ENCODE data around the gene CENPA. TPM values are rescaled to one million over a fixed set of nuclear protein-coding genes. Genes with fewer than 3 reads are reported as not detected.

The CENPA gene
- total and polyA plus RNA-seq, 5 experiments from 2014 or later: 0.27 to 0.44 TPM; not detected in 3

DNA sequence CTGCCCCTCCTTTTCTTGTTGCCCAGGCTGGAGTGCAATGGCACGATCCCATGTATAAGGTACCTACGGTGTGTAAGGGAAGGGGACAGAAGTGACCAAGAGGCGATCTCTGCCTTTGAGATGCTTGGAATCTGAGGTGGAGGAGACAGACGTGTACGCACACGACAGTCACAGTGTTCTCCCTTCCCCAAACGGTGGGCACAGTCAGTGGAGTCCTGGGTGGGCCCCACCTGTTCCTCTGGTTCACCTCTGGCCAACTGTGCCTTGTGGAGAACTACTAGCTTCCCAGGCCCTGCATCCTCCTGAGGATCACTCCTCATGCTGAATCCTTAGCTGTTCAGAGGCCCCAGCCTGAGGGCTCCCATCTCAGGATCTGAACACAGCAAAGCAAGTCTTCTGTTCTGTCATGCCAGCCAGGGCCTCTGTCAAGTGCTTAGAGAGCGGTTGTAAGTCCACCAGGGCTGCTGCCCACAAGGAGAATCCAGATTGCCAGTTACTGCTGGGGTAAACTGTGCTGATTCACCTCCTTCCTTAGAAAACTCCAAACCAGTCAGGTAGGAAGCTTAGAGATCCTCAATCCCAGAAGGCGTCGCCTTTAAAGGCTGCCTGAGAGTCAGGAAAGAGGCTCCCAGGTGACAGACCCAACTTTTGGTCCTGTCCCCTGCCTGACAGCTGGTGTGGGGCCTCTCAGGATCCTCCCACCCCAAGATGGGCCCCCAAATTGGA is 20.2 kb upstream of the CENPA start:
- ATAC-seq: no peak
- H3K9me3 Mint-ChIP-seq: peaks cover 0 to 1% (median 0%) of the 10 kb centered on the region in 9 donors
- peaks cover 0 to 3% (median 0%) of the 10 kb centered on the region in 3 donors for H3K36me3 Mint-ChIP-seq
- H3K27me3 Mint-ChIP-seq: no peaks in the 10 kb centered on the region
- peak overlapping the region; percentile 76 to 98 (median 95) for H3K4me3 Mint-ChIP-seq
- H3K4me1 Mint-ChIP-seq: peaks cover 19 to 66% (median 53%) of the 10 kb centered on the region in 4 donors
- POLR2A ChIA-PET: no interaction called here
- no peak for DNase-seq
- peak overlapping the region in 9 of 10 donors; percentile 87 to 97 (median 93) for H3K27ac Mint-ChIP-seq

DNA sequence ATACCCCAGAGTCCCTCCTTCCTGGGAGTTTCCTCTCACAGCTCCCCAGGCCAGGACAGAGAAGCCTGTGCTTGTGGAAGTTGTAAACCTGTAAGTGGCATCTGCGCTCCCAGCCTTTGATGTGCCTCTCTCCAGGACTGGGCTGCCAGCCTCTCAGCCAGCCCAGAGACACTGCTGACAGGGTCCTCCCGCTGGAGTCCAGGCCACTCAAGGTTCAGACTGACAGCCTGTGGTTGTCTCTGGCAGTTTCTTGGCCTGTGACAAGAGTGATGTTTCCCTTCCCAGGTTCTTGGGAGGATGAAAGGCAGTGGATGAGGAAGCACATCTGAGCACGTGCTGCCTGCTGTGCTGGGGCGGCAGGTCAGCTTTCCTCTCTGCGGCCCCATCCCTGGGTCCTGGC is 18.7 kb upstream of the CENPA start:
- POLR2A ChIA-PET: no interaction called here
- DNase-seq (no peak), ATAC-seq (no peak)
- Mint-ChIP-seq H3K4me1 (peaks cover 26 to 80% (median 65%) of the 10 kb centered on the region in 4 donors), H3K4me3 (peak overlapping the region in 5 of 10 donors; percentile 3 to 62 (median 34)), H3K36me3 (peaks cover 0 to 3% (median 0%) of the 10 kb centered on the region in 3 donors), H3K9me3 (peaks cover 0 to 1% (median 0%) of the 10 kb centered on the region in 9 donors), H3K27me3 (no peaks in the 10 kb centered on the region), H3K27ac (peak overlapping the region in 9 of 10 donors; percentile 18 to 92 (median 73))

DNA sequence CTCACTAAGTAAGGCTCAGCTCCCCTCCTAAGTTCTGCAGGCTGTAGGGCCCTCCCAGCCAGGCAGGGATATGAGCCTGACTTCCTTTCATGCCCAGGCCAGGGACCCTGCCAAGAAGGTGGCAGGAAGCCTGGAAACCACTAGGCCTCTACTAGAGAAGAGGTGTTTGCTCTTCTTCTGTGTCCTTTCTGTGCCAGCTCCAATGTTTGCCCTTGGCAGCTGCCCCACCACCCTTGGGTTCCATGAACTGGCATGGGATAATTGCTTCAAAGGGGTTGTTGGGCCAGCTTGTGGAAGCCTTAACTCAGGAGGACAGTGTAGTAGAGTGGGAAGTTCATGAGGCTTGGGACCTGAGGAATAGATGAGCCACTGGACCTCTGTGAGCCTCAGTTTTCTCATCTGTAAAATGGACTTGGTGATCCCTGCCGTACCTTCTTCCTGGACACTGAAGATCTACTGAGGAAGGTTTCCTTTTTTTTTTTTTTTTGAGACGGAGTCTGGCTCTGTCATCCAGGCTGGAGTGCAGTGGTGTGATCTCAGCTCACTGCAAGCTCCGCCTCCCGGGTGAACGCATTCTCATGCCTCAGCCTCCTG is 17.9 kb upstream of the CENPA start:
- POLR2A ChIA-PET: no interaction called here
- peaks cover 31 to 88% (median 73%) of the 10 kb centered on the region in 4 donors for H3K4me1 Mint-ChIP-seq
- H3K36me3 Mint-ChIP-seq: peaks cover 0 to 5% (median 0%) of the 10 kb centered on the region in 3 donors
- peak overlapping the region in 4 of 10 donors; percentile 14 to 24 (median 20) for H3K27ac Mint-ChIP-seq
- no peak overlapping the region for H3K4me3 Mint-ChIP-seq
- no peak for ATAC-seq
- H3K9me3 Mint-ChIP-seq: peaks cover 0 to 1% (median 0%) of the 10 kb centered on the region in 9 donors
- no peaks in the 10 kb centered on the region for H3K27me3 Mint-ChIP-seq
- no peak for DNase-seq

DNA sequence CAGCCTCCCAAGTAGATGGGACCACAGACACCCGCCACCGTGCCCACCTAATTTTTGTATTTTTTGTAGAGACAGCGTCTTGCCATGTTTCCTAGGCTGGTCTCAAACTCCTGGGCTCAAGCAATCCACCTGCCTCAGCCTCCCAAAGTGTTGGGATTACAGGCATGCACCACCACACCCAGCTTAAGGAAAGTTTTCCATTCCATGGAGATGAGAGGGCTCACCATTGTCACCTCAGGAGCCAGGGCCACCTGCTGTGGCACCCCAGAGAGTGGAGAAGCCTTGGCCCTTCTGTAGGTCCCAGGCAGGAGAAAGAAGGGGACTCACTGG is 17.1 kb upstream of the CENPA start:
- H3K36me3 Mint-ChIP-seq: peaks cover 0 to 5% (median 0%) of the 10 kb centered on the region in 3 donors
- DNase-seq: no peak
- H3K4me3 Mint-ChIP-seq: peak overlapping the region in 2 of 10 donors; percentile 15 to 23
- no peaks in the 10 kb centered on the region for H3K27me3 Mint-ChIP-seq
- peak overlapping the region in 7 of 10 donors; percentile 3 to 86 (median 63) for H3K27ac Mint-ChIP-seq
- peaks cover 31 to 83% (median 71%) of the 10 kb centered on the region in 4 donors for H3K4me1 Mint-ChIP-seq
- H3K9me3 Mint-ChIP-seq: peaks cover 0 to 1% (median 0%) of the 10 kb centered on the region in 9 donors
- no peak for ATAC-seq
- POLR2A ChIA-PET: interaction anchor here (1.0 kb wide), 1 partner anchor 17 kb away, joined by 4 read pairs; the partner anchor contains the start of gene CENPA

DNA sequence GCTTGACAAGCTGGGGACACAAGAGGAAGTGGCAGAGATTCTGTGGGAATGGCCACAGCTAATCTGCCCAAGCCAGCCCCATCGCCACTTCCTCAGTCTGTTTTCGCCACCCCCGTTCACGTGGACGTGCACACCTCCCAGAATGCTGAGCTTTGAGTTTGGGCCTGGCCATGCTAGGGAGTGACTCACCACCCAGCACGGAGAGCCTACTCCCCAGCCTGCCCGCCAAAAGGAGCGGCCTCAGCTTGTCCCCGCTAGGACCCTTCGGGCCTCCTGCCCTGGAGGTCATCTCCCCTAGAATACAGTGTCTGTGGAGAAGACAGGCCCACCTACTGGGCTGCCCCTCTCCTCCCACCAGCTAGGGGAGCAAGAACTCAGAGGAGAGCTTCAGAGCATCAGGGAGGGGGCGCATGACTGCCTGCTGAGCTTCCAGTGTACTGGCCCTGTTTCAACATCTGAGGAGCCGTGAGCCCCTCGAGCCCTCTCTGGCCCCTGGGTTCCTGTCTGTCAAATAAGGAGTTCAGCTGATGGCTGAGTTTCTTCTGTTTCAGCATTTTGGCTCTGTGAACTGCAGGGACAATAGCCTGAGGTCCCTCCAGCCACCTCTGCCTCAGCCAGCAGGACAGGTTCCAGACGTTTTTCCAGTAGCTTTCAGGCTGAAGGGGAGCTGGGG is 16.6 kb upstream of the CENPA start:
- Mint-ChIP-seq H3K36me3 (peaks cover 0 to 9% (median 0%) of the 10 kb centered on the region in 3 donors), H3K4me3 (peak overlapping the region in 3 of 10 donors; percentile 15 to 30 (median 24)), H3K4me1 (peaks cover 30 to 84% (median 71%) of the 10 kb centered on the region in 4 donors), H3K9me3 (peaks cover 0 to 1% (median 0%) of the 10 kb centered on the region in 9 donors), H3K27ac (peak overlapping the region in 9 of 10 donors; percentile 3 to 66 (median 53)), H3K27me3 (no peaks in the 10 kb centered on the region)
- POLR2A ChIA-PET: interaction anchor here (1.0 kb wide), 1 partner anchor 16 kb away, joined by 4 read pairs; the partner anchor contains the start of gene CENPA
- ATAC-seq (no peak), DNase-seq (no peak)

- DNase-seq (peak in 3 of 10 donors; percentile 17 to 32 (median 27)), ATAC-seq (peak in 1 of 2 donors; percentile 34)
- POLR2A ChIA-PET: no interaction called here
- Mint-ChIP-seq H3K4me3 (peak overlapping the region in 1 of 10 donors; percentile 20), H3K36me3 (peaks cover 0 to 22% (median 2%) of the 10 kb centered on the region in 3 donors), H3K27ac (peak overlapping the region; percentile 53 to 95 (median 90)), H3K27me3 (no peaks in the 10 kb centered on the region), H3K9me3 (no peaks in the 10 kb centered on the region), H3K4me1 (peaks cover 24 to 71% (median 54%) of the 10 kb centered on the region in 4 donors)
Measured at GRCh38 chr2:26770986-26771586, 14.8 kb upstream of the CENPA start.

- peaks cover 29 to 65% (median 48%) of the 10 kb centered on the region in 4 donors for H3K4me1 Mint-ChIP-seq
- POLR2A ChIA-PET: interaction anchor here (0.8 to 1.5 kb wide), 4 partner anchors 9 to 14 kb away, joined by 3 to 9 read pairs (median 5); partner anchors contain the start of genes CENPA and SLC35F6
- peak overlapping the region; percentile 86 to 98 (median 92) for H3K27ac Mint-ChIP-seq
- DNase-seq (peak in 8 of 10 donors; percentile 19 to 73 (median 56)), ATAC-seq (peak; percentile 83 to 90)
- H3K27me3 Mint-ChIP-seq: no peaks in the 10 kb centered on the region
- H3K9me3 Mint-ChIP-seq: no peaks in the 10 kb centered on the region
- H3K4me3 Mint-ChIP-seq: peak overlapping the region; percentile 16 to 74 (median 64)
- H3K36me3 Mint-ChIP-seq: peaks cover 0 to 33% (median 4%) of the 10 kb centered on the region in 3 donors
Measured at GRCh38 chr2:26772064-26773001, 13.5 kb upstream of the CENPA start.

DNA sequence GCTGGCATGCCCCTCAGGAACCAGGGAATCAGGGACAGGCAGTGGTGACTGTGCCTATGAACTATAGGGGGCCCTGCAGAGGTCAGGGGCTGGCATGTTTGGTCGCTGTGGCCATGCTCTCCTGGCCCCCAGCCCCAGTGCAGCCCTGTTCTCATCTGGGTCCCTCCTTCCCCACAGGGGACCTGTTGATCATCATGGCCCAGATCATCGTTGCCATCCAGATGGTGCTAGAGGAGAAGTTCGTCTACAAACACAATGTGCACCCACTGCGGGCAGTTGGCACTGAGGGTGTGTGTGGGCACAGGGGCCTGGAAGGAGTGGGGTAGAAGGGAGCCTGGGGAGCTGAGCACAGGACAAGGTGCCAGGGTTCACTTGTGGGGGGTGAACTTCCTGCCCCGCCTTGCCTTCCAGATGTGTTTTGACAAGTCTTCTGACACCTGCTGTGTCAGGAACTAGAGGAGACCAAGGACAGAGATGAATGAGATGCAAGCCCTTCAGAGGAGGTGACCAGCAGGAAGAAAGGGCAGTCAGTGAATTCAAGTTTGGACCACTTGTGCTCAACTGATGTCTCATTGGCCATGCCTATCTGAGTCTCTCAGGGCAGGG is 9.6 kb upstream of the CENPA start:
- POLR2A ChIA-PET: no interaction called here
- H3K4me1 Mint-ChIP-seq: peaks cover 17 to 32% (median 19%) of the 10 kb centered on the region in 4 donors
- H3K4me3 Mint-ChIP-seq: no peak overlapping the region
- no peaks in the 10 kb centered on the region for H3K27me3 Mint-ChIP-seq
- no peak for DNase-seq
- peak overlapping the region in 8 of 10 donors; percentile 13 to 90 (median 47) for H3K27ac Mint-ChIP-seq
- ATAC-seq: no peak
- H3K9me3 Mint-ChIP-seq: no peaks in the 10 kb centered on the region
- H3K36me3 Mint-ChIP-seq: peaks cover 0 to 62% (median 16%) of the 10 kb centered on the region in 3 donors

- H3K9me3 Mint-ChIP-seq: no peaks in the 10 kb centered on the region
- H3K27me3 Mint-ChIP-seq: no peaks in the 10 kb centered on the region
- H3K4me1 Mint-ChIP-seq: peaks cover 0 to 14% (median 4%) of the 10 kb centered on the region in 4 donors
- POLR2A ChIA-PET: no interaction called here
- peak overlapping the region in 1 of 10 donors; percentile 76 for H3K27ac Mint-ChIP-seq
- DNase-seq: no peak
- no peak for ATAC-seq
- H3K36me3 Mint-ChIP-seq: peaks cover 0 to 64% (median 19%) of the 10 kb centered on the region in 3 donors
- no peak overlapping the region for H3K4me3 Mint-ChIP-seq
Measured at GRCh38 chr2:26778098-26778497, 7.8 kb upstream of the CENPA start.

DNA sequence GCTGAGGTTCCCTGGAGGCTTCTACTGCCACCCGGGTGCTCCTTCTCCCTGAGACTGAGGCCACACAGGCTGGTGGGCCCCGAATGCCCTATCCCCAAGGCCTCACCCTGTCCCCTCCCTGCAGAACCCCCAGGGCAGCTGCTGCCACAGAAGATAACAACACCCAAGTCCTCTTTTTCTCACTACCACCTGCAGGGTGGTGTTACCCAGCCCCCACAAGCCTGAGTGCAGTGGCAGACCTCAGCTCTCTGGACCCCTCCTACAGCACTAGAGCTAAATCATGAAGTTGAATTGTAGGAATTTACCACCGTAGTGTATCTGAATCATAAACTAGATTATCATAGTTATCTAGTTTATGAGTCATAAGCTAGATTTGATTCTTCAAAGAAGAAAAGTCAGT is 7.3 kb upstream of the CENPA start:
- H3K4me3 Mint-ChIP-seq: no peak overlapping the region
- H3K27ac Mint-ChIP-seq: peak overlapping the region in 2 of 10 donors; percentile 41 to 76
- no peaks in the 10 kb centered on the region for H3K9me3 Mint-ChIP-seq
- POLR2A ChIA-PET: no interaction called here
- DNase-seq (no peak), ATAC-seq (no peak)
- peaks cover 0 to 13% (median 4%) of the 10 kb centered on the region in 4 donors for H3K4me1 Mint-ChIP-seq
- H3K27me3 Mint-ChIP-seq: no peaks in the 10 kb centered on the region
- H3K36me3 Mint-ChIP-seq: peaks cover 0 to 64% (median 19%) of the 10 kb centered on the region in 3 donors

GRCh38 chr2:26780203-26780760 is 5.6 kb upstream of the CENPA start:
- Mint-ChIP-seq H3K36me3 (peaks cover 0 to 54% (median 19%) of the 10 kb centered on the region in 3 donors), H3K9me3 (no peaks in the 10 kb centered on the region), H3K4me3 (no peak overlapping the region), H3K27me3 (no peaks in the 10 kb centered on the region), H3K27ac (peak overlapping the region in 2 of 10 donors; percentile 43 to 44), H3K4me1 (peaks cover 0 to 8% (median 4%) of the 10 kb centered on the region in 4 donors)
- ATAC-seq (no peak), DNase-seq (no peak)
- POLR2A ChIA-PET: no interaction called here

Data from naive thymus-derived CD8-positive, alpha-beta T cell (primary cell).